Measurements from ENCODE around the gene GOLGB1. TPM values are rescaled to one million over a fixed set of nuclear protein-coding genes. Genes with fewer than 3 reads are reported as not detected.
A peak's percentile ranks its signal among the peaks of the same experiment; 100 is the strongest.

Gene GOLGB1
- total RNA-seq, 1 experiment from 2014 or later: 31.4 TPM

DNA sequence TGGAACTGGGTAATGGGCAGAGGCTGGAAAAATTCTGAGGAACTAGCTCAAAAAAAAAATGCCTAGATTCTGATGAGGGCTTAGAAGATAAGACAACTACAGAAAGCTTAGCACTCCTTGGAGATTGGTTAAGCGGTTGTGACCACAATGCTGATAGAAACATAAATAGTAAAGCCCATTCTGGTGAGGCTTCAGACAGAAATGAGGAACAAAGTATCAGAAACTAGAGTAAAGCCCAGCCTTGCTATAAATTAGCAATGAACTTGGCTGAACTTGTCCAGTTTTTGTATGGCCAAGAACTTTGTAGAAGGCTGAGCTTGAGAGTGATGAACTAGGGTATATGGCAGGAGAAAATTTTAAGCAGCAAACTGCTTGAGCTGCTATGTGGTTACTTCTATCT lies 25.4 kb downstream of the GOLGB1 start:
- no peak for DNase-seq
- no peaks in the 10 kb centered on the region for H3K79me1 ChIP-seq (ENCODE audit: insufficient read depth, low read depth, low read length, poor library complexity, severe bottlenecking)
- H3K27me3 Mint-ChIP-seq (ENCODE audit: low read depth): no peaks in the 10 kb centered on the region
- no peaks in the 10 kb centered on the region for H3K4me1 Mint-ChIP-seq
- H2AK5ac ChIP-seq (ENCODE audit: insufficient read length, low read length): no peak overlapping the region
- no peak overlapping the region for H2BK20ac ChIP-seq (ENCODE audit: low read depth, low read length, poor library complexity, severe bottlenecking)
- no peak overlapping the region for H2BK15ac ChIP-seq (ENCODE audit: low read depth, low read length)
- H3K23me2 ChIP-seq (ENCODE audit: insufficient read length, low read depth, low read length, poor library complexity, severe bottlenecking): no peaks in the 10 kb centered on the region
- no peak overlapping the region for H2AFZ ChIP-seq (ENCODE audit: low read length)
- H3K36me3 Mint-ChIP-seq (ENCODE audit: insufficient read depth in 1 of 3, low read depth in 3 of 3): peaks cover 24 to 79% (median 72%) of the 10 kb centered on the region in 3 experiments
- no peak overlapping the region for H3K56ac ChIP-seq (ENCODE audit: insufficient read length, low read depth, low read length)
- no peak overlapping the region for H4K5ac ChIP-seq (ENCODE audit: insufficient read length, low read depth, low read length)
- H3K9ac ChIP-seq (ENCODE audit: extremely low read depth, insufficient read length, low read length): no peak overlapping the region
- no peaks in the 10 kb centered on the region; a peak in 2 of 5 replicates for H3K9me3 Mint-ChIP-seq
- H3K14ac ChIP-seq (ENCODE audit: insufficient read depth, low read length): no peak overlapping the region
- H3K9me3 ChIP-seq (ENCODE audit: control insufficient read depth, low read depth, low read length): no peaks in the 10 kb centered on the region
- no CpG with 5 or more reads among the region's 1 CpG for WGBS (ENCODE audit: extremely low coverage, insufficient read length, low lambda C conversion rate)
- H3K27ac Mint-ChIP-seq: 0 out of 7 replicates have a peak overlapping the region, but pooled peaks of 1 of the 3 experiments have one; percentile 21
- no peak overlapping the region for H2BK12ac ChIP-seq (ENCODE audit: insufficient read length, low read depth, low read length)
- H4K20me1 ChIP-seq (ENCODE audit: control insufficient read depth, insufficient read depth, insufficient read length): no peaks in the 10 kb centered on the region
- H4K8ac ChIP-seq (replicated peaks; ENCODE audit: insufficient read length, low read depth, low read length): no peak overlapping the region
- H2BK120ac ChIP-seq (ENCODE audit: low read depth, low read length, poor library complexity, severe bottlenecking): no peak overlapping the region
- no peak overlapping the region for H3K18ac ChIP-seq (ENCODE audit: insufficient read length, low read depth, low read length)
- H3K79me2 ChIP-seq (ENCODE audit: insufficient read depth, low read length): no peaks in the 10 kb centered on the region
- no peaks in the 10 kb centered on the region for H3K4me1 ChIP-seq (ENCODE audit: insufficient read depth, low read length)
- H3K4me2 ChIP-seq (ENCODE audit: insufficient read depth, insufficient read length, low read length): no peak overlapping the region
- TF ChIP-seq, protein P1, sequence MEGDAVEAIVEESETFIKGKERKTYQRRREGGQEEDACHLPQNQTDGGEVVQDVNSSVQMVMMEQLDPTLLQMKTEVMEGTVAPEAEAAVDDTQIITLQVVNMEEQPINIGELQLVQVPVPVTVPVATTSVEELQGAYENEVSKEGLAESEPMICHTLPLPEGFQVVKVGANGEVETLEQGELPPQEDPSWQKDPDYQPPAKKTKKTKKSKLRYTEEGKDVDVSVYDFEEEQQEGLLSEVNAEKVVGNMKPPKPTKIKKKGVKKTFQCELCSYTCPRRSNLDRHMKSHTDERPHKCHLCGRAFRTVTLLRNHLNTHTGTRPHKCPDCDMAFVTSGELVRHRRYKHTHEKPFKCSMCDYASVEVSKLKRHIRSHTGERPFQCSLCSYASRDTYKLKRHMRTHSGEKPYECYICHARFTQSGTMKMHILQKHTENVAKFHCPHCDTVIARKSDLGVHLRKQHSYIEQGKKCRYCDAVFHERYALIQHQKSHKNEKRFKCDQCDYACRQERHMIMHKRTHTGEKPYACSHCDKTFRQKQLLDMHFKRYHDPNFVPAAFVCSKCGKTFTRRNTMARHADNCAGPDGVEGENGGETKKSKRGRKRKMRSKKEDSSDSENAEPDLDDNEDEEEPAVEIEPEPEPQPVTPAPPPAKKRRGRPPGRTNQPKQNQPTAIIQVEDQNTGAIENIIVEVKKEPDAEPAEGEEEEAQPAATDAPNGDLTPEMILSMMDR (conservative IDR thresholded peaks at IDR 0.05): no peak
- no peak overlapping the region for H3K23ac ChIP-seq (ENCODE audit: insufficient read length, low read depth, low read length)
- no peak overlapping the region for H3K27ac ChIP-seq (ENCODE audit: insufficient read length, low read depth, low read length)
- no peak overlapping the region for H4K91ac ChIP-seq (ENCODE audit: insufficient read length, low read depth, low read length)
- no peak overlapping the region for H3K4me3 Mint-ChIP-seq
- no peak overlapping the region for H3K4ac ChIP-seq (ENCODE audit: low read depth, low read length)
- no peak overlapping the region for H3T11ph ChIP-seq (ENCODE audit: low read length)
- H3K27me3 ChIP-seq (ENCODE audit: insufficient read depth, low read length): no peaks in the 10 kb centered on the region
- no peak overlapping the region for H2BK5ac ChIP-seq (ENCODE audit: insufficient read length, low read length)
